GM12878 (cell line): Measurements from ENCODE around the gene OS9. TPM values are rescaled to one million over a fixed set of nuclear protein-coding genes. Genes with fewer than 3 reads are reported as not detected.

ENCODE experiments used
- E2F8 ChIP-seq: fragments of 450-650 bp; IDR thresholded peaks from 2 replicates; pipeline ENCODE4 v1.6.1; 2018; ENCODE audit warnings: mild to moderate bottlenecking, low read depth, moderate library complexity; ENCODE audit not compliant: partially characterized antibody
- HSF1 ChIP-seq: fragments of 150-350 bp; IDR thresholded peaks from 2 replicates; pipeline ENCODE4 v1.6.1; 2014; ENCODE audit warnings: mild to moderate bottlenecking, low read depth, low read length
- IKZF2 ChIP-seq, 2 experiments: fragments of 450-650 bp; IDR thresholded peaks; 2 replicates each; pipeline ENCODE4 v1.6.1; 2017; ENCODE audit warnings: mild to moderate bottlenecking in 2 of 2, moderate library complexity in 2 of 2
- NKRF ChIP-seq: fragments of 450-650 bp; conservative IDR thresholded peaks from 2 replicates; pipeline ENCODE4 v1.6.1; 2017; ENCODE audit warnings: mild to moderate bottlenecking, moderate library complexity
- polyA plus RNA-seq, 11 experiments: library from polyadenylated mRNA; depleted of rRNA in 4 of 11; unstranded in 6 of 11; stranded (reverse) in 5 of 11; fragments of >200 nt; fragmentation: Nextera tagmentation in 4 of 11; fragmentation: Illumina TruSeq in 1 of 11; extraction: Ambion mirVana in 4 of 11; extraction: Trizol in 1 of 11; gene quantifications; 1 replicate in 1 of 11; 2 replicates in 10 of 11; pipeline versions ENCODE4 v1.2.1 to v1.2.3, GENCODE V29; 2011 to 2016; ENCODE audit warnings: inconsistent platforms in 2 of 11, missing spikeins in 2 of 11, low read depth in 1 of 11
- total RNA-seq, 4 experiments: library from RNA; depleted of rRNA in 3 of 4; stranded (reverse); fragments of >200 nt in 3 of 4; fragmentation: Illumina TruSeq in 1 of 4; extraction: Trizol in 1 of 4; gene quantifications; 2 replicates each; pipeline versions ENCODE4 v1.2.1 to v1.2.3, GENCODE V29; 2013 to 2021

The OS9 gene
- total and polyA plus RNA-seq, 10 of the 15 experiments (the other 5 are each of a cell fraction or from before 2014, with no cell fraction given), result 5.2 to 106 (median 79.1) TPM

GRCh38 chr12:57736741-57737466 lies 43.0 kb downstream of the OS9 start (continued):
- TF ChIP-seq E2F8 (no peak), IKZF2 (IDR thresholded peaks at IDR 0.05) (no peak), HSF1 (no peak), NKRF (no peak)
- TF ChIP-seq, all 136 proteins: peak for 0
